GM12865 (cell line): ENCODE data around the gene MBNL2.

Experiments
- DNase-seq: peaks from one replicate; pipeline ENCODE4 v3.0.0; 2010; ENCODE audit warnings: low read depth
- H3K4me3 ChIP-seq: 2 replicates; pipeline ENCODE4 v1.5.1; 2011; ENCODE audit warnings: mild to moderate bottlenecking, low read depth, low read length, control low read depth
- CTCF ChIP-seq: IDR thresholded peaks from 2 replicates; pipeline ENCODE4 v1.5.1; 2011; ENCODE audit warnings: low read length, control low read depth, low read depth, inconsistent platforms; ENCODE audit not compliant: insufficient read depth; ENCODE audit errors: missing control alignments

Gene MBNL2

GRCh38 chr13:97310809-97311436, 88.8 kb downstream of the MBNL2 start:
- DNase-seq = no peak
- TF ChIP-seq CTCF = no peak

GRCh38 chr13:97311956-97312355, 89.8 kb downstream of the MBNL2 start:
- H3K4me3 ChIP-seq = no peak overlapping the region
- no peak for DNase-seq
- no peak for TF ChIP-seq CTCF

More at GRCh38 chr13:97310809-97311436, 88.8 kb downstream of the MBNL2 start:
- H3K4me3 ChIP-seq = no peak overlapping the region

GRCh38 chr13:97313551-97314260, 91.6 kb downstream of the MBNL2 start:
- no peak for TF ChIP-seq CTCF
- no peak overlapping the region for H3K4me3 ChIP-seq
- DNase-seq = no peak

- no peak for TF ChIP-seq CTCF
Observed at GRCh38 chr13:97316390-97316789, 94.3 kb downstream of the MBNL2 start.

GRCh38 chr13:97317933-97318332, 95.8 kb downstream of the MBNL2 start:
- no peak for DNase-seq
- TF ChIP-seq CTCF = no peak

More at GRCh38 chr13:97316390-97316789, 94.3 kb downstream of the MBNL2 start:
- DNase-seq = no peak
- H3K4me3 ChIP-seq = no peak overlapping the region

GRCh38 chr13:97318532-97318931, 96.4 kb downstream of the MBNL2 start:
- DNase-seq = no peak
- no peak overlapping the region for H3K4me3 ChIP-seq
- no peak for TF ChIP-seq CTCF

More at GRCh38 chr13:97317933-97318332, 95.8 kb downstream of the MBNL2 start:
- H3K4me3 ChIP-seq = no peak overlapping the region
